Fibroblast of villous mesenchyme (primary cell): ENCODE results near the gene ADARB2. TPM values are rescaled to one million over a fixed set of nuclear protein-coding genes. Genes with fewer than 3 reads are reported as not detected.

Experiments used
- DNase-seq: peaks from one replicate; pipeline ENCODE4 v3.0.0-alpha.2; 2010; ENCODE audit warnings: low read depth
- H3K4me3 ChIP-seq: 2 replicates; pipeline ENCODE4 v1.5.1; 2011; ENCODE audit warnings: low read depth, mild to moderate bottlenecking, low read length
- CTCF ChIP-seq: IDR thresholded peaks from 2 replicates; pipeline ENCODE4 v1.5.1; 2012; ENCODE audit warnings: low read depth, mild to moderate bottlenecking, low read length; ENCODE audit not compliant: insufficient read depth
- total RNA-seq: library from RNA; depleted of rRNA; stranded (reverse); fragments of >200 nt; gene quantifications from 2 replicates; pipeline ENCODE4 v1.2.3, GENCODE V29; 2012

ADARB2 gene
- total RNA-seq, 1 donor: not detected

- no peak overlapping the region for H3K4me3 ChIP-seq
- DNase-seq: no peak
- TF ChIP-seq CTCF: no peak
These were observed 94.0 kb downstream of the ADARB2 start for GRCh38 chr10:1643161-1643907.

GRCh38 chr10:1642600-1643160 is 94.6 kb downstream of the ADARB2 start:
- no peak overlapping the region for H3K4me3 ChIP-seq
- TF ChIP-seq CTCF: no peak
- no peak for DNase-seq

GRCh38 chr10:1641402-1641801 is 95.9 kb downstream of the ADARB2 start:
- TF ChIP-seq CTCF: no peak
- H3K4me3 ChIP-seq: no peak overlapping the region
- no peak for DNase-seq

- TF ChIP-seq CTCF: no peak
- no peak overlapping the region for H3K4me3 ChIP-seq
- no peak for DNase-seq
These were observed 98.4 kb downstream of the ADARB2 start for GRCh38 chr10:1638889-1639419.

GRCh38 chr10:1635340-1635739 is 102.0 kb downstream of the ADARB2 start:
- no peak for TF ChIP-seq CTCF
- H3K4me3 ChIP-seq: no peak overlapping the region
- DNase-seq: no peak

- DNase-seq: no peak
- TF ChIP-seq CTCF: no peak
- H3K4me3 ChIP-seq: no peak overlapping the region
These were observed 103.1 kb downstream of the ADARB2 start for GRCh38 chr10:1634239-1634638.
